Stimulated activated CD8-positive, alpha-beta memory T cell treated with anti-CD3 and anti-CD28 coated beads, Interleukin-4, amount 100 ng/mL, for 24 hours (primary cell): ENCODE results near the gene PDE9A.

Experiments
- DNase-seq: peaks from one replicate; pipeline ENCODE4 v3.0.0-alpha.2; 2020; ENCODE audit warnings: low read depth

The PDE9A gene

GRCh38 chr21:42642219-42642745 is 11.1 kb upstream of the PDE9A start:
- DNase-seq = no peak

GRCh38 chr21:42644223-42645208 is 8.9 kb upstream of the PDE9A start:
- no peak for DNase-seq

- DNase-seq = no peak
These were observed 8.0 kb upstream of the PDE9A start for GRCh38 chr21:42645211-42646075.

GRCh38 chr21:42646076-42646825 is 7.2 kb upstream of the PDE9A start:
- DNase-seq = no peak

GRCh38 chr21:42646836-42647235 is 6.6 kb upstream of the PDE9A start:
- no peak for DNase-seq

- no peak for DNase-seq
These were observed 4.8 kb upstream of the PDE9A start for GRCh38 chr21:42648606-42649005.

GRCh38 chr21:42649122-42650032 is 4.0 kb upstream of the PDE9A start:
- no peak for DNase-seq

- DNase-seq = no peak
These were observed 3.4 kb upstream of the PDE9A start for GRCh38 chr21:42650033-42650370.

- no peak for DNase-seq
These were observed 2.7 kb upstream of the PDE9A start for GRCh38 chr21:42650441-42651421.

GRCh38 chr21:42651515-42652401 is 1.7 kb upstream of the PDE9A start:
- DNase-seq = no peak

- no peak for DNase-seq
These were observed 742 bp upstream of the PDE9A start for GRCh38 chr21:42652527-42653230.

GRCh38 chr21:42654179-42654912 is 925 bp downstream of the PDE9A start:
- DNase-seq = no peak

GRCh38 chr21:42654913-42655795 is 1.7 kb downstream of the PDE9A start:
- no peak for DNase-seq

- no peak for DNase-seq
These were observed 2.7 kb downstream of the PDE9A start for GRCh38 chr21:42655796-42656770.

- DNase-seq = no peak
These were observed 3.5 kb downstream of the PDE9A start for GRCh38 chr21:42656872-42657271.
